Liver (tissue), 3 donors: ENCODE measurements around the gene KRT32.

Experiments
- EGR1 ChIP-seq, 2 donors: IDR thresholded peaks; 2 replicates each; pipeline ENCODE4 v1.6.1; 2016 to 2018; ENCODE audit warnings: antibody characterized with exemption in 2 of 2, low read depth in 2 of 2
- FOXA1 ChIP-seq: IDR thresholded peaks from 2 replicates; pipeline ENCODE4 v1.6.1; 2016; ENCODE audit warnings: antibody characterized with exemption
- GABPA ChIP-seq, 2 donors: IDR thresholded peaks in 1 of 2; conservative IDR thresholded peaks in 1 of 2; 2 replicates each; pipeline ENCODE4 v1.6.1; 2016; ENCODE audit warnings: antibody characterized with exemption in 2 of 2, mild to moderate bottlenecking in 1 of 2, moderate library complexity in 1 of 2
- SP1 ChIP-seq: IDR thresholded peaks from 2 replicates; pipeline ENCODE4 v1.6.1; 2018; ENCODE audit warnings: antibody characterized with exemption, mild to moderate bottlenecking
- TAF1 ChIP-seq: conservative IDR thresholded peaks from 2 replicates; pipeline ENCODE4 v1.6.1; 2016; ENCODE audit warnings: antibody characterized with exemption, mild to moderate bottlenecking
- YY1 ChIP-seq: IDR thresholded peaks from 2 replicates; pipeline ENCODE4 v1.6.1; 2016; ENCODE audit warnings: antibody characterized with exemption, mild to moderate bottlenecking
- TF ChIP-seq, protein P1 (sequence below): fragments of 150-350 bp; IDR thresholded peaks from 2 replicates; pipeline ENCODE4 v1.5.1; 2017; ENCODE audit warnings: improper control_type of control experiment, low read depth, low read length; ENCODE audit not compliant: missing input control
- TF ChIP-seq, protein P2 (sequence below): IDR thresholded peaks from 2 replicates; pipeline ENCODE4 v1.6.1; 2016; ENCODE audit warnings: antibody characterized with exemption
- donor health status: healthy.
- donor health status: healthy.

DNA sequence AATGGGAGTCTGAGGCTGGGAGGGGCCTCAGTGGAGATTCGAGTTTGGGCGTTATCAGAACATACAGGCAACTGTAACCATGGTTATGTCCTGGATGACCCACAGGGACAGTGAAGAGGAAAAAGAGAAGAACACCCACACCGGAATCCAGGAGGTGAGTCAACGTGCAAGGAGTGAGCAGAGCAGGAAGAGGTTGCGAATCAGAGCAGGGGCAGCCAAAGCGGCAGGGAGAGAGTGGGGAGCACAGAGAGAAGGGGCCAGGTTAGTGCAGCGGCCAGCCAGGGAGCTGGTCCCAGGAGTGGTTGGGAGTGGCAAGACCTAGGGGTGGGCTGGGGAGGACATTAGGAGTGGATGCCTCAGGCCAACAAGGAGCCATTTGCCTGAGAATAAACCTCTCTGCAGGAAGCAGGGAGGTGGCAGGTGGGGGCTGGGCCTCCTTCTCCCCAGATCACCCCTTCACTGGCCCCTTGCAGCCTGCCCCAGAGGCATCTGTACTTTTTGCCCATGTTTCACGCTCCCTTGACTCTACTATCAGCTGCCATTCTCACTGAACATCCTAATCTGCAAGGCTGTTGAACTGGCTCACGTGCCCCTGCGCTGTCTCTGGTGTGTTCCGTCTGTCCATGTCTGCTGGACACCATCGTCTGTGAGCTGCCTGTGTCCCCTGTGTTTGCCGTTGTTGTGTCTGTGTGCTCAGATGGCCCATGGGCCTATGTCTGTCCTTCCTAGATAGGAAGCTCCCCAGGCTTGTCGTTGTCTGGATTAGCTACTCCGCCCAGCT, 33.1 kb upstream of the KRT32 start:
- TF ChIP-seq, protein P1, sequence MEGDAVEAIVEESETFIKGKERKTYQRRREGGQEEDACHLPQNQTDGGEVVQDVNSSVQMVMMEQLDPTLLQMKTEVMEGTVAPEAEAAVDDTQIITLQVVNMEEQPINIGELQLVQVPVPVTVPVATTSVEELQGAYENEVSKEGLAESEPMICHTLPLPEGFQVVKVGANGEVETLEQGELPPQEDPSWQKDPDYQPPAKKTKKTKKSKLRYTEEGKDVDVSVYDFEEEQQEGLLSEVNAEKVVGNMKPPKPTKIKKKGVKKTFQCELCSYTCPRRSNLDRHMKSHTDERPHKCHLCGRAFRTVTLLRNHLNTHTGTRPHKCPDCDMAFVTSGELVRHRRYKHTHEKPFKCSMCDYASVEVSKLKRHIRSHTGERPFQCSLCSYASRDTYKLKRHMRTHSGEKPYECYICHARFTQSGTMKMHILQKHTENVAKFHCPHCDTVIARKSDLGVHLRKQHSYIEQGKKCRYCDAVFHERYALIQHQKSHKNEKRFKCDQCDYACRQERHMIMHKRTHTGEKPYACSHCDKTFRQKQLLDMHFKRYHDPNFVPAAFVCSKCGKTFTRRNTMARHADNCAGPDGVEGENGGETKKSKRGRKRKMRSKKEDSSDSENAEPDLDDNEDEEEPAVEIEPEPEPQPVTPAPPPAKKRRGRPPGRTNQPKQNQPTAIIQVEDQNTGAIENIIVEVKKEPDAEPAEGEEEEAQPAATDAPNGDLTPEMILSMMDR = no peak
- TF ChIP-seq EGR1 (IDR thresholded peaks at IDR 0.05; ENCODE audit: low read depth in 2 of 2) = no peak
- no peak for TF ChIP-seq TAF1
- TF ChIP-seq GABPA (IDR thresholded peaks at IDR 0.05 in 1 of 2, conservative IDR thresholded peaks at IDR 0.05 in 1 of 2) = no peak
- TF ChIP-seq, protein P2, sequence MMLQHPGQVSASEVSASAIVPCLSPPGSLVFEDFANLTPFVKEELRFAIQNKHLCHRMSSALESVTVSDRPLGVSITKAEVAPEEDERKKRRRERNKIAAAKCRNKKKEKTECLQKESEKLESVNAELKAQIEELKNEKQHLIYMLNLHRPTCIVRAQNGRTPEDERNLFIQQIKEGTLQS = no peak
- TF ChIP-seq YY1 = no peak
- no peak for TF ChIP-seq FOXA1
- TF ChIP-seq SP1 = no peak
